GM12872 (cell line): ENCODE data around the gene HAPSTR1.

Experiments used
- TF ChIP-seq, protein P1 (sequence below): IDR thresholded peaks from 3 replicates; pipeline ENCODE4 v1.5.1; 2011; ENCODE audit warnings: low read depth, mild to moderate bottlenecking, low read length, moderate library complexity; ENCODE audit not compliant: insufficient read depth

The HAPSTR1 gene

DNA sequence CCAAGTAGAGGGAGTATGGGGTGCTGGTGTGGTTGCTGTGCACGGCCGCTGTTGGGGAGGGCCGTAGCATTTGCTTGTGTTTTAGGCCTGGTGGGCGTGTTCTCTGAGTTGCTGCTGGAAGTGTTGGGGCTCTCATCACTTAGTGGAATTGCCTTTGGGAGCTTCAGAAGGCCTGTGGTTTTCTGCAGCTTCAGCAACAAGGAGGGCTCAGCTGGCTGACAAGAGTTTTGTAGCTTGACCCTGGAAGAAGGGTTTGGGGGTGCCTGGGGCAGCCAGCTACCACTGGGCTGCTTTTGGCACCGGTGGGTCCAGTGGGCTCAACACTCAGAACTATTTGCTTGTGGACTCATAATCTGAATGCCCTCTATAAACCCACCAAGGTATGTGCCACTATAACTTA lies 30.9 kb downstream of the HAPSTR1 start:
- TF ChIP-seq, protein P1, sequence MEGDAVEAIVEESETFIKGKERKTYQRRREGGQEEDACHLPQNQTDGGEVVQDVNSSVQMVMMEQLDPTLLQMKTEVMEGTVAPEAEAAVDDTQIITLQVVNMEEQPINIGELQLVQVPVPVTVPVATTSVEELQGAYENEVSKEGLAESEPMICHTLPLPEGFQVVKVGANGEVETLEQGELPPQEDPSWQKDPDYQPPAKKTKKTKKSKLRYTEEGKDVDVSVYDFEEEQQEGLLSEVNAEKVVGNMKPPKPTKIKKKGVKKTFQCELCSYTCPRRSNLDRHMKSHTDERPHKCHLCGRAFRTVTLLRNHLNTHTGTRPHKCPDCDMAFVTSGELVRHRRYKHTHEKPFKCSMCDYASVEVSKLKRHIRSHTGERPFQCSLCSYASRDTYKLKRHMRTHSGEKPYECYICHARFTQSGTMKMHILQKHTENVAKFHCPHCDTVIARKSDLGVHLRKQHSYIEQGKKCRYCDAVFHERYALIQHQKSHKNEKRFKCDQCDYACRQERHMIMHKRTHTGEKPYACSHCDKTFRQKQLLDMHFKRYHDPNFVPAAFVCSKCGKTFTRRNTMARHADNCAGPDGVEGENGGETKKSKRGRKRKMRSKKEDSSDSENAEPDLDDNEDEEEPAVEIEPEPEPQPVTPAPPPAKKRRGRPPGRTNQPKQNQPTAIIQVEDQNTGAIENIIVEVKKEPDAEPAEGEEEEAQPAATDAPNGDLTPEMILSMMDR = no peak

DNA sequence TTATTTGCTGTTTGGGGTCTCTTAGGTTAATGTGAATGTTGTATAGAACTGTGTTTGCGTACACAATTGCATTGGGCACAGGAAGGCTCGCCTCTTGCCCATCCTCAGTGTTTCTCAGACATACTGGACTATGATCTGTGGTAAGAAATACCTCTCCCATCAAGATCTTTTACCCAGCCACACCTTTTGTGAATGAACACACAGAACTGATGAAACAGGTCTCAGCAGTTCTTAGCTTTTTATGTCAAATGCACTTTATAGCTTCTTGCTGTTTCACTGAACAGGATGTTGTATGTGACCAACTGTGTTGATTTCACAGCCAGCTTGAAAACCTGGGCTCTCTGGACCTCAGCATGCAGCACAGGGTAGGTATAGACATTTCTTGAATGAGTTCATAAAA lies 31.5 kb downstream of the HAPSTR1 start:
- TF ChIP-seq, protein P1 = no peak

DNA sequence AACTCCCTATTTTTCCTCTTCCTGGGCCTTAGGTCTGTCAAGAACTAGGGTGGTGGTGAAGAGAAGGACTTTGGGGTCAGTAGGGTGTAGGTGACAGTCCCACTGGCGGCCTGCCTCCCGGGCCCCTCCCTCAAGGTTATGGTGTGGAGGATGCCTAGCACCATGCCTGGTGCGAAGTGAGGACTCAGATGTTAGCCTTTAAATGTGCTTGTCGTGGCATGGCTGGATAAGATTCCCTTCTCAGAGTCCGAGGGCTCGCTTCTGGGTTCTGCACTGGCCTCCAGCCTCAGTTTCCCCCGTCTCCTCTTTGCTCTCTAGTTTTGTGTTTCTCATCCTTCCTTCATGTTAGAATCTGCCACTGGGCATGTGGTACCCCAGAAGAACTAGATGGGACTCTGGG lies 32.0 kb downstream of the HAPSTR1 start:
- TF ChIP-seq, protein P1 = no peak

GRCh38 chr16:9123871-9124270 lies 32.4 kb downstream of the HAPSTR1 start:
- TF ChIP-seq, protein P1 = no peak

- TF ChIP-seq, protein P1 = no peak
Observed at GRCh38 chr16:9124444-9124843, 33.0 kb downstream of the HAPSTR1 start.

DNA sequence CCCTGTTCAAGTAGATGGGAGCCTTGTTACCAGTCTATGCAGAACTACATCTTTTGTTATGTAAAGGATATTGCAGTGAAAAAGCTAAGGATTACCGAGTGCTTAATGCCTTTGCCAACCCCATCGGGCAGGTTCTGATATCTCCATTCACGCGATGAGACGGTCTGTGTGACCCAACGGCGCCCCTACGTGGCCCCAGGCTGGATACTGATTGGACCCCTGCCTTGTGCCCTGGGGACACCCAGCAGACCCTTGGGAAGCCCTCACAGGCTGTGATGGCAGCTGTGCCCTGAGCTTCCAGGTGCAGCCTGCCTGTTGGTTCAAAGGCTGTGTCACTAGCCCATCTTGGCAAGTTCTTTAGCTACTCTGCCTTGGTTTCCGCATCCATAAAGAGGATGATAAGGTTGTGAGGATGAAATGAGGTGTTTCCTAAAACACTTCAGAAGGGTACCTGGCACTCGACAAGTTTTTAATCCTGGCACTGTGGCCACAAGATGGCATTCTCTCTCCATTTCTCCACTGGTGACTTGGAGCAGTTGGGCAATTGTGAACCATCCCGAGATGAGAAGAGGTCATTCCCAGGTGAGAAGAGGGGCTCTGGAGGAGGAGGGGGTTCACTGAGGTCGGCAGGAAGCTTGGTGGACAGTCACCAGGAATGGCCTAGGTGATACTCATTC lies 33.6 kb downstream of the HAPSTR1 start:
- TF ChIP-seq, protein P1 = no peak

DNA sequence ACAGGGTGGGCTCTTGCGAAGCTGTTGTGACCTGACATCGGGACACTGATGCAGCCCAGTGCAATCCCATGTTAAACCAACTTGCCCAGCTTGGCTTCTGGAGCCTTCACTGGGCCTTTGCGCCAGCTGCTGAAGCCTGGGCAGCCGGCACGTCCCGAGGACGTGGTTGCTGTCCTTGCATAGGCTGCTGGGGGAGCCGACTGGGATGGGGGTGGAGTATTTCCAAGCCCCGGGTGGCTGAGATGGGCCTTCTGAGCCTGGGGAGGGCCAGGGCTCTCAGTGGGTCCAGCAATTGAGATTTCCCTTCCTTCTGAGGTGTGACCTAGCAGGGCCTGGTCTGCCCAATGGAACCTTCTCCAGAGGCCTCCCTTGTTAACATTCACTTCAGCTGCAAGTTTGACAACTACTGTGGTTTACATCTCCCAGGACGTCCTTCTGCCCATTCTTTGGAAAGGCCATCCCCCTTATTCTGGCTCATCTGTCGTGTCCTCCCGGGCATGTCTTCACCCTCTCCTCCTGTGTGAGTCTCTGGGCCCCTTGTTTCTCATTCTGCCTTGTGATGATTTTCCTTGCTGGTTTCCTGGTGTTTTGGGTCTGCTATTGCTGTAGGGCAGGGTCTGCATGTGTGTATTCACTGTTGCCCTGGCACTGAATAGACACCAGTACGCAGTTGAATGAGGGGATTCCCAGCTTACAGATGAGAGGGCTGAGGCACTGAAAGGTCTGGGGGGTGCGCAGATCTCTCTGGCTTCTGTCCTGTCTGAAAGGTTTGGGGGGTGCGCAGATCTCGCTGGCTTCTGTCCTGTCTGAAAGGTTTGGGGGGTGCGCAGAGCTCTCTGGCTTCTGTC lies 34.4 kb downstream of the HAPSTR1 start:
- TF ChIP-seq, protein P1 = no peak
